ENCODE measurements around the gene HERC6.

DNA sequence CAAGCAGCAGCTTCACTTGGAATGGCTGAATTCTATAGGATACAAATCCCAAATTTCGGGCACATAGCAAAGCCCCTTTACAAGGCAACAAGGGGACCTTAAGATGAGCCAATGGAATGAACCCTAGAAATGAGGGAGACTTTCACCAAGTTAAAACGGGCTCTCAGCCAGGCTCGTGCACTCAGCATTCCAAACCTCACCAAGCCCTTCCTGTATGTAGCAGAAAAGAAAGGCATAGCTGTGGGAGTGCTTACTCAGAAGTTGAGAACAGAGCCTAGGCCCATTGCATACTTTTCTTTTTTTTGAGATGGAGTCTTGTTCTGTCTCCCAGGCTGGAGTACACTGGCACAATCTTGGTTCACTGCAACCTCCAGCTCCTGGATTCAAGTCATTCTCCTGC lies 67.5 kb downstream of the HERC6 start:
- TF ChIP-seq EZH2 (optimal IDR thresholded peaks at IDR 0.05; ENCODE audit: low read depth, low read length), result no peak
- TF ChIP-seq, protein P1, sequence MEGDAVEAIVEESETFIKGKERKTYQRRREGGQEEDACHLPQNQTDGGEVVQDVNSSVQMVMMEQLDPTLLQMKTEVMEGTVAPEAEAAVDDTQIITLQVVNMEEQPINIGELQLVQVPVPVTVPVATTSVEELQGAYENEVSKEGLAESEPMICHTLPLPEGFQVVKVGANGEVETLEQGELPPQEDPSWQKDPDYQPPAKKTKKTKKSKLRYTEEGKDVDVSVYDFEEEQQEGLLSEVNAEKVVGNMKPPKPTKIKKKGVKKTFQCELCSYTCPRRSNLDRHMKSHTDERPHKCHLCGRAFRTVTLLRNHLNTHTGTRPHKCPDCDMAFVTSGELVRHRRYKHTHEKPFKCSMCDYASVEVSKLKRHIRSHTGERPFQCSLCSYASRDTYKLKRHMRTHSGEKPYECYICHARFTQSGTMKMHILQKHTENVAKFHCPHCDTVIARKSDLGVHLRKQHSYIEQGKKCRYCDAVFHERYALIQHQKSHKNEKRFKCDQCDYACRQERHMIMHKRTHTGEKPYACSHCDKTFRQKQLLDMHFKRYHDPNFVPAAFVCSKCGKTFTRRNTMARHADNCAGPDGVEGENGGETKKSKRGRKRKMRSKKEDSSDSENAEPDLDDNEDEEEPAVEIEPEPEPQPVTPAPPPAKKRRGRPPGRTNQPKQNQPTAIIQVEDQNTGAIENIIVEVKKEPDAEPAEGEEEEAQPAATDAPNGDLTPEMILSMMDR (IDR thresholded peaks at IDR 0.05; ENCODE audit: low read length), result no peak

Measured in MM.1S (cell line).